AG10803 (cell line): ENCODE data around the gene FRMD6.

Experiments
- DNase-seq: peaks from one replicate; pipeline ENCODE4 v3.0.0; 2010; ENCODE audit warnings: low read depth
- H3K4me3 ChIP-seq: 2 replicates; pipeline ENCODE4 v1.5.1; 2011; ENCODE audit warnings: mild to moderate bottlenecking, low read length, control low read depth
- CTCF ChIP-seq: conservative IDR thresholded peaks from 2 replicates; pipeline ENCODE4 v1.5.1; 2011; ENCODE audit warnings: mild to moderate bottlenecking, low read length, control low read depth, inconsistent platforms

The FRMD6 gene

GRCh38 chr14:51653775-51654532 is 2.2 kb downstream of the FRMD6 start:
- TF ChIP-seq CTCF, result no peak
- DNase-seq, result no peak
- H3K4me3 ChIP-seq, result peak overlapping the region; percentile 92

- no peak for TF ChIP-seq CTCF
Observed at GRCh38 chr14:51654533-51654845, 2.8 kb downstream of the FRMD6 start.

GRCh38 chr14:51657762-51658161 is 6.1 kb downstream of the FRMD6 start:
- DNase-seq, result no peak
- no peak for TF ChIP-seq CTCF
- H3K4me3 ChIP-seq, result peak overlapping the region; percentile 43

More at GRCh38 chr14:51654533-51654845, 2.8 kb downstream of the FRMD6 start:
- no peak for DNase-seq
- peak overlapping the region; percentile 92 for H3K4me3 ChIP-seq

GRCh38 chr14:51658441-51659173 is 6.9 kb downstream of the FRMD6 start:
- H3K4me3 ChIP-seq, result peak overlapping the region; percentile 43
- no peak for TF ChIP-seq CTCF
- DNase-seq, result no peak

GRCh38 chr14:51660741-51661140 is 9.0 kb downstream of the FRMD6 start:
- no peak overlapping the region; the same call in 1 of the 2 replicates for H3K4me3 ChIP-seq
- no peak for TF ChIP-seq CTCF

GRCh38 chr14:51661504-51661903 is 9.8 kb downstream of the FRMD6 start:
- H3K4me3 ChIP-seq, result no peak overlapping the region
- TF ChIP-seq CTCF, result no peak
- DNase-seq, result no peak

More at GRCh38 chr14:51660741-51661140, 9.0 kb downstream of the FRMD6 start:
- no peak for DNase-seq
